ENCODE data around the gene MLF2. TPM values are rescaled to one million over a fixed set of nuclear protein-coding genes. Genes with fewer than 3 reads are reported as not detected.

Gene MLF2
- total RNA-seq, 1 experiment from 2014 or later, result 175 TPM

GRCh38 chr12:6790496-6791150, 37.7 kb upstream of the MLF2 start:
- TF ChIP-seq REST (IDR thresholded peaks at IDR 0.05; ENCODE audit: insufficient read depth in 1 of 2, low read depth in 2 of 2, low read length in 1 of 2) (no peak), TCF7L2 (IDR thresholded peaks at IDR 0.05; ENCODE audit: low read depth, low read length) (no peak)
- Histone ChIP-seq H3K9me3 (ENCODE audit: control insufficient read depth, insufficient read depth, low read depth, low read length) (no peaks in the 10 kb centered on the region), H3K27ac (ENCODE audit: low read length) (no peak overlapping the region), H3K4me3 (ENCODE audit: low read depth in 2 of 2, low read length in 2 of 2) (no peak overlapping the region), H3K4me1 (ENCODE audit: control insufficient read depth, insufficient read depth, low read length) (no peaks in the 10 kb centered on the region), H3K36me3 (ENCODE audit: control insufficient read depth, insufficient read depth, low read length) (no peaks in the 10 kb centered on the region), H3K27me3 (ENCODE audit: control insufficient read depth, insufficient read depth, low read length) (no peaks in the 10 kb centered on the region)
- intact Hi-C loops (cut with micrococcal nuclease; ENCODE audit: unreplicated experiment), result no loop called here
- no peak for DNase-seq (ENCODE audit: low read depth, low spot score)
- POLR2A ChIA-PET, result no interaction called here
- BruUV-seq (replicated peaks), result no TSS peak
- in situ Hi-C loops (cut with HindIII; ENCODE audit: low pct_unique_long_range_greater_than_20kb, low sequenced_read_pairs), result no loop called here
- ATAC-seq, result no peak
- CTCF ChIA-PET, result no interaction called here

DNA sequence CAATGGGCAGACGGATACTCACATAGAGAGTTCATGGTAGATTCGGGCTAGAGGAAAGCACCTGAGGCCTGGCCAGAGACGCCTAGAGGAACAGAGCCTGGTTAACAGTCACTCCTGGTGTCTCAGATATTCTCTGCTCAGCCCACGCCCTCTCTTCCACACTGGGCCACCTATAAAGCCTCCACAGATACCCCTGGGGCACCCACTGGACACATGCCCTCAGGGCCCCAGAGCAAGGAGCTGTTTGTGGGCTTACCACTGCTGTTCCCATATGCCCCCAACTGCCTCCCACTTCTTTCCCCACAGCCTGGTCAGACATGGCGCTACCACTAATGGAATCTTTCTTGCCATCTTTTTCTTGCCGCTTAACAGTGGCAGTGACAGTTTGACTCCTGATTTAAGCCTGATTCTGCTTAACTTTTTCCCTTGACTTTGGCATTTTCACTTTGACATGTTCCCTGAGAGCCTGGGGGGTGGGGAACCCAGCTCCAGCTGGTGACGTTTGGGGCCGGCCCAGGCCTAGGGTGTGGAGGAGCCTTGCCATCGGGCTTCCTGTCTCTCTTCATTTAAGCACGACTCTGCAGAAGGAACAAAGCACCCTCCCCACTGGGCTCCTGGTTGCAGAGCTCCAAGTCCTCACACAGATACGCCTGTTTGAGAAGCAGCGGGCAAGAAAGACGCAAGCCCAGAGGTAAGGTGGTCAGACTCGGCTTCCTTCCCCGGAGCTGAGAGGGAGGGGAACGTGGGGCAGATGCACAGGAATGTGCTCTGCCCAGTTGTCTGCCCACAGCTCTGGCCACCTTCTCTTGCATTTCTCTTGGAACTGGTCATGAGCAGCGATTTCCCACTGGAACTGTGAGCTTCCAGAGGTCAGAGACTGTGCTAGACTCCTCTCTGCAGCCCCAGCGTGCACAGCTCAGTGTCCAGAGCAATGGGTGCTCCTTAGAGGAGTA, 36.3 kb upstream of the MLF2 start, which contains the start of gene CD4:
TSS of gene CD4 (plus strand) at position 557 of the 953 bp plus-strand sequence. CDS start 10,611 bp downstream, outside the sequence.
- DNase-seq (ENCODE audit: low read depth, low spot score) (no peak), ATAC-seq (no peak)
- Histone ChIP-seq H3K4me3 (ENCODE audit: low read depth in 2 of 2, low read length in 2 of 2) (no peak within 1 kb of the TSS), H3K4me1 (ENCODE audit: control insufficient read depth, insufficient read depth, low read length) (no peaks in the 10 kb centered on the region), H3K36me3 (ENCODE audit: control insufficient read depth, insufficient read depth, low read length) (no peaks in the 10 kb centered on the region), H3K9me3 (ENCODE audit: control insufficient read depth, insufficient read depth, low read depth, low read length) (no peaks in the 10 kb centered on the region), H3K27me3 (ENCODE audit: control insufficient read depth, insufficient read depth, low read length) (no peaks in the 10 kb centered on the region), H3K27ac (ENCODE audit: low read length) (no peak within 1 kb of the TSS)
- no peak for TF ChIP-seq POLR2AphosphoS5 (IDR thresholded peaks at IDR 0.05; ENCODE audit: low read depth, low read length)
- no peak for TF ChIP-seq TCF7L2 (IDR thresholded peaks at IDR 0.05; ENCODE audit: low read depth, low read length)
- no TSS peak for BruUV-seq (replicated peaks)
- intact Hi-C loops (cut with micrococcal nuclease; ENCODE audit: unreplicated experiment), result no loop called here
- ChIA-PET POLR2A (no interaction called here), CTCF (no interaction called here)
- in situ Hi-C loops (cut with HindIII; ENCODE audit: low pct_unique_long_range_greater_than_20kb, low sequenced_read_pairs), result no loop called here

DNA sequence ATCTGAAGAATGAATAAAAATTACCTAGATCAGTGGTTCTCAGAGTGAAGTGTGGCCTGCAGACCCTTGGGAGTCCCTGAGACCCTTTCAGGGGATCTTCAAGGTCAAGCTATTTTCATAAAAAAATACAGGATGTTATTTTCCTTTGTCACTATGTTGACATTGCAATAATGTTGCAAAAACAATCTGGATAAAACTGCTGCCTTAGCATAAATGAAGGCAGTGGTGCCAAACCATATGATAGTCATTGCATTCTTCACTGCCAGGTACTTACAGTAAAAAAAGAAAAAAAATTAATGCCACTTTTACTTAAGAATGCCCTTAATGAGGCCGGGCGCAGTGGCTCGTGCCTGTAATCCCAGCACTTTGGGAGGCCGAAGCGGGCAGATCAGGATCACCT, 34.4 kb upstream of the MLF2 start:
- Histone ChIP-seq H3K9me3 (ENCODE audit: control insufficient read depth, insufficient read depth, low read depth, low read length) (no peaks in the 10 kb centered on the region), H3K4me3 (ENCODE audit: low read depth in 2 of 2, low read length in 2 of 2) (no peak overlapping the region), H3K27me3 (ENCODE audit: control insufficient read depth, insufficient read depth, low read length) (no peaks in the 10 kb centered on the region), H3K27ac (ENCODE audit: low read length) (no peak overlapping the region), H3K4me1 (ENCODE audit: control insufficient read depth, insufficient read depth, low read length) (no peaks in the 10 kb centered on the region), H3K36me3 (ENCODE audit: control insufficient read depth, insufficient read depth, low read length) (no peaks in the 10 kb centered on the region)
- ATAC-seq, result no peak
- DNase-seq (ENCODE audit: low read depth, low spot score), result no peak
- ChIA-PET POLR2A (no interaction called here), CTCF (interaction anchor here (0.6 kb wide), 1 partner anchor 140 kb away, joined by 5 read pairs; the partner anchor contains the start of gene ACRBP)
- TF ChIP-seq, protein P1, sequence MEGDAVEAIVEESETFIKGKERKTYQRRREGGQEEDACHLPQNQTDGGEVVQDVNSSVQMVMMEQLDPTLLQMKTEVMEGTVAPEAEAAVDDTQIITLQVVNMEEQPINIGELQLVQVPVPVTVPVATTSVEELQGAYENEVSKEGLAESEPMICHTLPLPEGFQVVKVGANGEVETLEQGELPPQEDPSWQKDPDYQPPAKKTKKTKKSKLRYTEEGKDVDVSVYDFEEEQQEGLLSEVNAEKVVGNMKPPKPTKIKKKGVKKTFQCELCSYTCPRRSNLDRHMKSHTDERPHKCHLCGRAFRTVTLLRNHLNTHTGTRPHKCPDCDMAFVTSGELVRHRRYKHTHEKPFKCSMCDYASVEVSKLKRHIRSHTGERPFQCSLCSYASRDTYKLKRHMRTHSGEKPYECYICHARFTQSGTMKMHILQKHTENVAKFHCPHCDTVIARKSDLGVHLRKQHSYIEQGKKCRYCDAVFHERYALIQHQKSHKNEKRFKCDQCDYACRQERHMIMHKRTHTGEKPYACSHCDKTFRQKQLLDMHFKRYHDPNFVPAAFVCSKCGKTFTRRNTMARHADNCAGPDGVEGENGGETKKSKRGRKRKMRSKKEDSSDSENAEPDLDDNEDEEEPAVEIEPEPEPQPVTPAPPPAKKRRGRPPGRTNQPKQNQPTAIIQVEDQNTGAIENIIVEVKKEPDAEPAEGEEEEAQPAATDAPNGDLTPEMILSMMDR (IDR thresholded peaks at IDR 0.05), result no peak
- TF ChIP-seq POLR2AphosphoS5 (IDR thresholded peaks at IDR 0.05; ENCODE audit: low read depth, low read length), result no peak
- no peak for TF ChIP-seq REST (IDR thresholded peaks at IDR 0.05; ENCODE audit: insufficient read depth in 1 of 2, low read depth in 2 of 2, low read length in 1 of 2)
- TF ChIP-seq SIN3A (IDR thresholded peaks at IDR 0.05; ENCODE audit: borderline replicate concordance, insufficient read depth, low read depth, low read length), result no peak
- TF ChIP-seq TCF7L2 (IDR thresholded peaks at IDR 0.05; ENCODE audit: low read depth, low read length), result no peak
- no TSS peak for BruUV-seq (replicated peaks)
- in situ Hi-C loops (cut with HindIII; ENCODE audit: low pct_unique_long_range_greater_than_20kb, low sequenced_read_pairs), result no loop called here
- intact Hi-C loops (cut with micrococcal nuclease; ENCODE audit: unreplicated experiment), result no loop called here
